Renal cortical epithelial cell (primary cell): ENCODE results near the gene RPS15. TPM values are rescaled to one million over a fixed set of nuclear protein-coding genes. Genes with fewer than 3 reads are reported as not detected.
"Not testable (repeated sequence)": the region's sequence is repeated elsewhere in the genome, so short reads cannot be mapped to it uniquely, and the experiment has no call there.

Experiments
- DNase-seq: peaks from one replicate; pipeline ENCODE4 v3.0.0-alpha.2; 2011; ENCODE audit warnings: low read depth
- total RNA-seq: library from RNA; depleted of rRNA; stranded (reverse); fragments of >200 nt; gene quantifications from 2 replicates; pipeline ENCODE4 v1.2.3, GENCODE V29; 2014

The RPS15 gene
- total RNA-seq, 1 donor from 2014 or later: 442 TPM

DNA sequence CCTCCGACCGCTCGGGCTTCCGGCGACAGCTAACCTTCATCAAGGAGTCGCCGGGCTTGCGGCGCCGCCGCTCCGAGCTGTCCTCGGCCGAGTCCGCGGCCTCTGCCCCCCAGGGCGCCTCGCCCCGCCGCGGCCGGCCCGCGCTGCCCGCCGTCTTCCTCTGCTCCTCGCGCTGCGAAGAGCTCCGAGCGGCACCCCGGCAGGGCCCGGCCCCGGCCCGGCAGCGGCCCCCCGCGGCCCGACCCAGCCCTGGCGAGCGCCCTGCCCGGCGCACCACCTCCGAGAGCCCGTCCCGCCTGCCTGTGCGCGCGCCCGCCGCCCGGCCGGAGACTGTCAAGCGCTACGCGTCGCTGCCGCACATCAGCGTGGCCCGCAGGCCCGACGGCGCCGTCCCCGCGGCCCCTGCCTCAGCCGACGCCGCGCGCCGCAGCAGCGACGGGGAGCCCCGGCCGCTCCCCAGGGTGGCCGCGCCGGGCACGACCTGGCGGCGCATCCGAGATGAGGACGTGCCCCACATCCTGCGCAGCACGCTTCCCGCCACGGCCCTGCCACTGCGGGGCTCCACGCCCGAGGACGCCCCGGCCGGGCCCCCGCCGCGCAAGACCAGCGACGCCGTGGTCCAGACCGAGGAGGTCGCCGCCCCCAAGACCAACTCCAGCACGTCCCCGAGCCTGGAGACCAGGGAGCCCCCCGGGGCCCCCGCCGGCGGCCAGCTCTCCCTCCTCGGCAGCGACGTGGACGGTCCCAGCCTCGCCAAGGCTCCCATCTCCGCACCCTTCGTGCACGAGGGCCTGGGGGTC lies 31.3 kb downstream of the RPS15 start:
- DNase-seq: no peak

DNA sequence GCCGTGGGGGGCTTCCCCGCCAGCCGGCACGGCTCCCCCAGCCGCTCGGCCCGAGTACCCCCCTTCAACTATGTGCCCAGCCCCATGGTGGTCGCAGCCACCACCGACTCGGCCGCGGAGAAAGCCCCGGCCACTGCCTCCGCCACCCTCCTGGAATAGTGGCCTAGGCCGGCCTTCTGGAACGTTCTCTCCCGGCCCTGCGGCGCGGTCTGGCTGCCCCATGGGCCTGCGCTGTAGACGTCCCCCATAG lies 31.8 kb downstream of the RPS15 start:
- no peak for DNase-seq

DNA sequence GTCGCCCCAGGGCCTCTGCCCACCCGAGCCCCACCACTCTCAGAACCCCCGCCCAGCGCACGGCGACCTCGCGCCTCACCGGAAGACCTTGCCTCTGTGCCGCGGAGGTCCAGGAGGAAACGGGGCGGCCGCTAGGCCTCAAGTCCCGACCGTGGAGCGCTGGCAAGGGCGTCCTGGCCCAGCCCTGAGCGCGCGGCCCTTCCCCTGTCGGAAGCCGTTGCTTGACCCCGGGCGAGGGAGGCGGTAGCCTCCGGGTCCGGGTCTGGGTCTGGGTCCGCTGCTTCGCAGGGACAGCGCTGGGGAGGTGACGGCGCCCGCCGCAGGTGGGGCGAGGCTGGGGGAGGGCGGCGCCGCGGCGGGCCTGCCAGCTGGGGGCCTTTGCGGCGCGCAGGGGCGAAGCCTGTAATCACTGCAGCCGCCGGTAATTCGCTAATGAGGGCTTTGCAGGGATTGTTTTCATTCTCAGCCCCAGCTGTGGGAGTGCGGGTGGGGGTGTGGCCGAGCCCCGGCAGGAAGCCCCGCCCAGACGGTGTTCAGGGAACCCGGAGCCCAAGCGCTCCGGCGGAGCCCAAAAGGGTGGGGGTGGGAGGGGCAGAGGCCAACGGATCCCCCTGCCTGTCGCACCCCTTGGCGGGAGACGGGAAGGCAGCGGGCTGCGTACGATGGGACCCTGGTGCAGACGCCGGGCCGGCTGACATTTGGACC lies 32.3 kb downstream of the RPS15 start:
- no peak for DNase-seq

DNA sequence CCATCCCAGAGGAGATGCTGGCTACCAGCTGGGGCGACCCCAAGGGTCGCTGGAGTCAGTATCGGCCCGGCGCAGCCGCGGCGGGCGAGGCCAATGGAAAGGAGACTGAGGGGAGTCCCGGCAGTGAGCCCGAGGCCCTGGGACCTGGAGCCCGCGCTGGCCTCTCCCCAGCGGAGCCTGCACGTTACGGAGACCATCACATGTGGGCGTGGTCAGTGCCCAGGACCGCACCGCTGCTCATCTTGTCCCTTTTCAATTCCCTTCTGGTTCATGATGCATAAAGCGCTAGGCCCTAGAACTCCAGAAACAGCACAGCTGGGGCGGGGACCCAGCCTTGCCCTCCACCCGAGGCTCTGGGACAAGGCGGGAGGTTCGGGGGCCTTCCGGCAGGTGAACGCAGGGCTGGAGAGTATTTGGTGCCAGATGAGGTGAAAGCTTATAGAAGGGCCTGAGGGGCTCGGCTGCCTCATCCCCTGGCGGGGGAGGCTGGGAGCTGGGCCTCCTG lies 32.9 kb downstream of the RPS15 start:
- no peak for DNase-seq

DNA sequence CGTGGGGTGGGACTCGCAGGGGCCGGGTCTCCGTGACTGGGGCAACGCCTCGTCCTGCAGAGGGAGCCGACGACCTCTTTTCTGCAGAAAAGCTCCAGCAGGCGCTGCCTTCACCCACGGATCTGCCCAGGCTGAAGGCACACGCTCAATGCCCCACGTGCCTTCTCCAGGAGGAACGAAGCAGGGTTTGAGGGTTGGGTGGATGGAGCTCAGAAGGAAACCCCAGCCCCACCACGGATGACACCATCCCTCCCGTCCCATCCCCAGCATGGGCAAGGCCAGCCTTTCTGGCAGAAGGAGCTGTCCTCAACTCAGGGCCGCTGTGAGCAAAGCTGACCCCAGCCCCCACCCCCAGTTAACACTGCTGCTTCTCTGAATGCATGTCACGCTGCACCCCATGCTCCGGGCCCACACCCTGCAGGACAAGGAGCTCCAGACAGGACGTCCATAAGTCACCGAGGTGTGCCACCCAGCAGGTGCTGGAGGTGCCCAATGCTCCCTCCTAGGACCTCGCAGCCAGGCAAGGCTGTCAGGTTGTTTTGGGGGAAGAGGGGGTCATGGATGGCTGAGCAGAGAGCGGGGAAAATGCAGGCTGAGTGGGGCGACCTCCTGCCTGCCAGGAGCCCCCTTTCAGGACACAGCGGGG lies 33.4 kb downstream of the RPS15 start:
- DNase-seq: no peak

DNA sequence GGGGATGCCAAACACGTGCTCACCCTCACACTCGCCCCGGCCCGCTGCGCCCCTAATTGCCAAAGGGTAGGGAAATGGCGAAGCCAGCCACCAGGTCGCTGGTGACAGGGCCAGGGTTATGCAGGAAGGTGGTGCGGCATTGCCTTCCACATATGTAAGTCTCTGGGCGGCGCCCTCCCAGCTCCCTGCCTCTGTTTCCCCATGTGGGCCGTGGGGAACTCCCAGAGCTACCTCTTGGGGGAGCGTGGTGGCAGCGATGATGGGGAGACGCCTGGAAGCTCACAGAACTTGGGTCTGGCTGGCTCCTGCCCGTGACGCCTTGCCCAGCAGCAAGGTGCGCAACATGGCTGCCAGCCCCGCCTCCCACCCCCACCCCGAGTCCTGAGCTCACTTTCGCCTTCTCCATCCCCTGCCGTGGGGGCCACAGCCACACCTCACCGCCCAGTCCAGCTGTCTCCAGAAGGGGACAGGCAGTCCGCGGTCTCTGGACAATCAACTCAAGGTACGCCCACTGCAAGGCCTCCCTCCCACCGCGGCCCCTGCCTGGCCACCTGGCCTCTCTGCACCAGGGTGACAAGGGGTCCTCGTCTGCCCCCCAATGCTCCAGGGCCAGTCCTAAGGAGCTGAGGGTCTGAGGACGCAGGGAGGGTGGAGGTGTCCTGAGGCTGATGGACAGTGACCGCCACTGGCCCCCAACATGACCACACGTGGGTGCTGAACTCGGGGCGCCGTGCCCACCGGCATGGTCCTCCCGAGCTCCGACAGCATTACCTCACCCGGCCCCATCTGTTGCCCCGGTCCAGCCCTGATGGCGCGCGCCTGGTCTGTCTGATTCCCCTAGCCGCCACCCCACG lies 34.3 kb downstream of the RPS15 start:
- DNase-seq: no peak

DNA sequence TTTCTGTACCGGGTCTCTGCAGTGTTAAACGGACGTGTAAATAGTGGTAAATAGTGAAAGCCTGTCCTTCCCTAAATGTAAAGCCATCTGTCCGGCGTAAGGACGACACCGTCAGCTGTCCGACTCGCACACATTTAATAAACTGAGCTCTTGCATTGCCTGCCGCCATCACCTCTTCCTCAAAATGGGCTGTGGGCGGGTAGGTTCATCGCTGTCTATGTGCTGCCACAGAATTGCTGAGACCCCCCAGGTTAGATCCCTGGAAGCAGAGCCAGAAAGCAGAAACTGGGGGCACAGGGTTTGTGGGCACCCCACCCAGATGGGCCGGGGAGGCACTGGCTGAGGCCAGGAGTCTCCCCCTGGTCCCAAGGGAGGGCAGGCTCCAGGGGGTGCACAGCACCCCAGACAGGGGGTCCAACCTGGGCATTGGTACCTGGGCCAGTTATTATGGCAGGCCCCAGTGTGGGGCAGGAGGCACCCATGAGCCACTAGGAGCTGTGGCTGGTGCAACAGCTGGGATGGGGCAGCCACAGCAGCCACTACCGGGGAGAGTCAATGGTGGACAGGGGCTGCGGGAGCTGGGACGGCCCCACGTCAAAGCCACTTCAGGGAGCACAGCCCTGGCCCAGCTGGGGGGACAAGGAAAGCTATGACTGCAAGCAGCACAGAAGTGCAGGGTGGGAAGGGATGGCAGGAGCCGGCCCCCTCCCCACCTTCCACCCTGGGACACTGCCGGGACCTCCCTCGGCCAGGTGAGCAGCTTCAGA lies 35.1 kb downstream of the RPS15 start:
- no peak for DNase-seq

DNA sequence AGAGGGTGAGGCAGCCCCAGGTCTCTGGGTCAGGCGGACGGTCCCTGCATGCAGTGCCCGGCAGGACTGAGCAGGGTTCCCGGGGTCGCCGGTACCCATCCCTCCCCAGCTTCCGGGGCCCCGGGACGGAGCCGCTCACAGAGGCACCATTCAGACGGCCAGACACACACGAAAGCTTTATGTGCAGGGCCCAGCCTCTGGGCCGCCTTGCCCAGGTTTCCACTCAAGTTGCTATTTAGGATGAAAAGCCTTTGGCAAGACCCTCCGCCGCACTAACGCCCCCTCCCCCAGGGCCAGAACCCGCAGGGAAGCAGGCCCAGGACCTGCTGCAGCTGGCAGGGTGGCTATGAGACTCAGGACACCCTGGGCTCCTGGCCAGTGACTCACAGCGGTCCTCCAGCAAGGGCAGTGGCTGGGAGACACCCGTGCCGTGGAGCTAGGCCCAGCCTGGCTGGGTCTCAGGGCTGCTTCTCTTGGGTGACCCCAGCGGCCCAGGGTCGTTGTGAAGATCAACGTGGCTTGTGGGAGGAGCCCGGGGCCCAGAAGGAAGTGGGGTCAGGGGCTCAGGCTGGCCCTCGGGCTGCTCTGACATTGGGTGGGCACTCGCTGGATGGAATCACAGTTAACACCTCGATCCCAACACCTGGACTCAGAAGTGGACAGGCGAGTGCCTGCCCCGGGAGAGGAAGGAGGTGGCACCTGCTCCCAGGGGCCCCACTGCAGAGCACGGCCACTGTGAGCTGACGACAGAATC lies 36.0 kb downstream of the RPS15 start:
- DNase-seq: no peak

DNA sequence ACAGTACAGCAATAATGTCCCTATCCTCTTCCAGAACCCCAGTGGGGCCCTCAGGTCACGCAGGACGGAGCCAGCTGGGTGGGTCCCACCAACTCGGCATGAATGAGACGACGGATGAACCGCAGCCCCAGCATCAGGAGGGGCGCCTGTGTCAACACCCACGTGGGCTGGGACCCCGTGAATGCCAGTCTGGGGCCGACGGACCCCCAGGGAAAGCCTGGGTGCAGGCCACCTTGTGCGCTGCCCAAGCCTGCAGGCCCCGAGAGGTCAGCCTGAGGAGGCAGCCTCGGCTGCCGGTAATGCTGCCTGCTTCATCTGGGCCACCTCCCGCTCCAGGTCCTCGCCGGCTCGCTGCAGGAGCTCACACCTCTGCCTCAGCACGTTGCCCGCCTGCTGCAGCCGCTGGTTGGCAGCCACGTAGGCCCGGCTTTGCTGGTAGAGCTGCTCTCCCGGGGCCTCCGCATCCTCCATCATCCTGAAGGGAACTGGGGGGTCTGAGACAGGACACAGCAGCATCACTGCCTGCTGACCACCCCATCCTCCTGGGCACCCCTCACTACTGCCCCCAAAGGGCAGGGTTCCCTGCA lies 36.7 kb downstream of the RPS15 start:
- DNase-seq: no peak

DNA sequence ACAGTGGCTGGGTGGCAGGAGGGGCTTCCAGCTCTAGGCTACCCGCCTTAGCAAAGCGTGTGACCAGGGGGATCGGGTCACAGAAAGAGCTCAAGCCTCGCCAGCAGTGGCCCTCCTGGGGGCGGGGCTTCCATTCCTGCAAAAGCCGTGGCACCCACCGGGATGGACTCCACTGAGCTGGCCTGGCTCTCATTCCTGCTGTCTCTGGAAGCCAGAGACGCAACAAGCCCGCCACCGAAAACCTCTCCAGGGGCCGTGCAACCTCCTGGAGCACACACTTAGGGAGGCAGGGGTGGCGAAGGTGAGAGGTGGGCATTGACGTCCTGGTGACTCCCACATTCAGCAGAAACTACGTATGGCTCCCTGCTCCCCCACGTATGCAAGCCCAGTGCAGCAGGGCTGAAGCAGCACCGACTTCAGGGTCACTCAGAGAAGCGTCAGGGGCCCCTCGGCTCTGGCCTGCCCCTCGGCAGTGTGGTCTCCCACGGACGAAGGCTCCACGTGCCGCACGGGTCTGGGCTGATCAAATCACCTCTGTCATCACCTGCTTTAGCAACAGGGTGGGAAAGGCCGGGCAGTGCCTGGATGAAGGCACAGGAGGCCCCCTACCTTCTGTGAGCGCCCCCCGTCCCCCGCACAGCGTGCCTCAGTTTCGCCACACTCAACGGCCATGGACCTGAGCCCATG lies 37.7 kb downstream of the RPS15 start:
- DNase-seq: no peak

DNA sequence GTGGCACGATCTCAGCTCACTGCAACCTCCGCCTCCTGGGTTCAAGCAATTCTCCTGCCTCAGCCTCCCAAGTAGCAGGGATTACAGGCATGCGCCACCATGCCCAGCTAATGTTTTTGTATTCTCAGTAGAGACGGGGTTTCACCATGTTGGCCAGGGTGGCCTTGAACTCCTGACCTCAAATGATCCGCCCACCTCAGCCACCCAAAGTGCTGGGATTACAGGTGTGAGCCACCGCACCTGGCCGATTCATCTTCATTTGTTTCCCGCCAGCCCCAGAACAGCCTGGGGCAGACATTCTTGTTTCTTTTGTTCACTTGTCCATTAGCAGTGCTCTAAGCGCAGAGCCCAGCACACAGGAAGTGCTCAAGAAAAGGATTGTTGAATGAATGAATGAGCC lies 38.9 kb downstream of the RPS15 start:
- not testable (repeated sequence) for DNase-seq

DNA sequence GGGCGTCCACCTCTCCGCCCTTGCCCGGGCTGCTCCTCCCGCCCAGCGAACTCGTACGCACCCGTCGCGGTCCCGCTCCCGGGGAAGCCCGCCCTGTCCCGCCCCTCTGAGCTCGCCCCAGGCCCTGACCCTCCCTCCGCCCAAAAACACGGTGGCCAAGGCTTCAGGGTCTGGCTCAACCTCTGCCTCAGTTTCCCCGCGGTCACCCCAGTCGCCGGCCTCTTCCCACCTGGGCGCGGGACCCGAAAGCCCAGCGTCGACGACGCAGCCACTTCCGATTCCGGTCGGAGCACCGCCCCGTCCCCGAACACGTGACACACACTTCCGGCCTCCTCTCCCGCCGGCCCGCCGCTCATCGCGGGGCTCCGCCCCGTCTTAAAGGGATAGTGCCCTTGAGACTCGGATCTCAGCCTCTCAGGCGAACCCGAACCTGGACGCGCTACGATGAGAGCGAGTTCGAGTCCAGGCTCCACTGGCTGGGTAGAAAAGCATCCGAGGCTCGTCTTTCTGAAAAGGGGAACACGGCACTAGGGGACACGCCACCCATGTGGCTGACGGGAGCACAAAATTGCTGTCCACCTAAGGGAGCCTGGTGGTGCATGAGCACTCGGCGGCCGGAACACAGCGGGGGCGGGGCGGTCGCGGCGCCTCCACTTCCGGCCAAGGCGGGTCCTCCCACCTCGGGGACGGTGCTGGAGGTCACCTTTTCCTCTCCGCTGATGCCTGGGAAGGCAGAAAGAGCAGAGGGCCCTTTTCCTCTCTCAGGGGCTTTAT lies 40.9 kb downstream of the RPS15 start, which contains the start of gene C19orf25:
C19orf25 (minus strand) TSS at position 282 of the 774 bp plus-strand sequence. CDS start 312 bp downstream, outside the sequence.
- DNase-seq: peak; percentile 82

DNA sequence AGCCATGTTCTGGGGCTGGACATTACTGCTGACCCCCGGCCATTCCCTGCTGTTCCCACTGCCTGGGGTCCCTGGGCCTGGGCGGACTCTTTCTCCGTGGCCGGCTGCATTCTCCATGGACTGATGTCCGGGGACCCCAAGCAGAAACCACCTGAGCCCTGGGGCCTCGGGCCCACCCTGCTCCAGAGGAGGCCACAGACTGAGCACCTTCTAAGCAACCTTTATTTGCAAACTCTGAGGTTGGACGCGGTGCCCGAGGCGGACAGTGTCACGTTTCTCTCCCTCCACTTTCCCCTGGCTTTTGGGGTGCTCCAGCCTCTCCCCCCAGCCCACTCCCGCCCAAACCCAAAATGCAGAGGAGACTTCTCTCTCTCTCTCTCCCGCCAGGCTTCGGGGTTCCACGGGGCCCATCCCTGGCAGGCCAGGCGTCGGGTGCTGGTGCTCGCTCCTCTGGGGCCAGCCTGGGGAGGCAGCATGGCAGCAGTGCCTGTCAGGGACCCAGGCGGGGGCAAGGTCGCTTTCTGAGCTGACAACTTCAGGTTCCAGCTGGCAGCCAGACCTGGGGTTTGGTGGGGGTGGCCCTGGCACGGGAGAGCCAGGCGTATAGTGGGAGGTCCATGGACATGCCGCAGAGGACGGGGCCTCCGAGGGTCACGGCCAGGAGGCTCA lies 43.2 kb downstream of the RPS15 start:
- DNase-seq: no peak

DNA sequence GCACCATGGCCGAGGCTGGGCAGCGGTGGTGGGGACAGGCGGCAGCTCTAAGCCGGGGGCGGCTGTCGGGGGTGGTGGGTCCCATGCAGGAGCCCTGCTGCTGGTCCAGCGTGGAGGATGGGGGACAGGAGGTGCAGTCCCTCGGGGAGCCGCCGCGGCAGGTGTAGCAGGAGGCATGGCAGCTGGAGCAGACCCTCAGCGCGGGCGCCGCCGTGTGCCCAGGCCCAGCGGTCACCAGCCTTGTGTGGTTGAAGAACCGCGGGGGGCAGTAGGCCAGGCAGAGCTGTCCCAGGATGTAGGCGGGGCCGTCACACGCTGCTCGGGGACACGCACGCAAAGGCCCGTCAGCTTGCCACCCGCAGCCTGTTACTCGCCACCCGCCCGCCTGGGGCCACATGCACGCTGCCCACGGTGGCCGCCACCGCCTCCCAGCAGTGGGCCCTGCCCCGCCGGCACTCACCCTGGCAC lies 43.7 kb downstream of the RPS15 start:
- no peak for DNase-seq

DNA sequence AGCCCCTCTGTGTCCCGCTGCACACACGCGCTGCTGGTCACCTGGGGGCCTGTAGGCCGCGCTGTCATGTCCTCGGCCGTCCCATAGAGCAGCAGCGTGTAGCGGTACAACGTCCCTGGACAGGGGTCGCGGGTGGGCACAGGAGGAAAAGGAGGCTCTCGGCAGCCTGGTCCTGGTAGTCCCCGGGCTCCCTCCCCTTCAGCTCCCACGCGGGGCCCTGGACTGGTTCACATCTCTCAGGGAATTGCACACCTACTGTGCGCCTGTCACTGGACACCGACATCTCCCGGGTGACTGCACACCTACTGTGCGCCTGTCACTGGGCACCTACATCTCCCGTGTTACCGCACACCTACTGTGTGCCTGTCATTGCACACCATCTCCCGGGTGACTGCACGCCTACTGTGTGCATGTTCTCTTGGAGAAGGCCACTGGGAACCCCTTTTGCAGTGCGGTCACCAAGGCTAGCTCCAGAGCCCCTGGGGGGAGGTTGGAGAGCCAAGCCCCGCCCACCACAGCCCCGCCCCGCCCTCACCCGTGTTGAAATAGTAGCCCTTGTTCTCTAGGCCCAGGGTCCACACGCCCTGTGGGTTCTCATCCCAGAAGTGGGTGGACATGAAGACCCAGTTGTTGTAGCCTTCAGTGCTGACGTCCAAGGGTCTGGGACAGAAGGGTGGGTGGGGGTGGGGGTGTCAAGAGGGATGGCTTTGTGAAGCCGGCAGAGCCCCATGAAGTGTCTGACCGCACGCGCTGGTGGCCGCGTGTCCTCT lies 44.4 kb downstream of the RPS15 start:
- DNase-seq: no peak

DNA sequence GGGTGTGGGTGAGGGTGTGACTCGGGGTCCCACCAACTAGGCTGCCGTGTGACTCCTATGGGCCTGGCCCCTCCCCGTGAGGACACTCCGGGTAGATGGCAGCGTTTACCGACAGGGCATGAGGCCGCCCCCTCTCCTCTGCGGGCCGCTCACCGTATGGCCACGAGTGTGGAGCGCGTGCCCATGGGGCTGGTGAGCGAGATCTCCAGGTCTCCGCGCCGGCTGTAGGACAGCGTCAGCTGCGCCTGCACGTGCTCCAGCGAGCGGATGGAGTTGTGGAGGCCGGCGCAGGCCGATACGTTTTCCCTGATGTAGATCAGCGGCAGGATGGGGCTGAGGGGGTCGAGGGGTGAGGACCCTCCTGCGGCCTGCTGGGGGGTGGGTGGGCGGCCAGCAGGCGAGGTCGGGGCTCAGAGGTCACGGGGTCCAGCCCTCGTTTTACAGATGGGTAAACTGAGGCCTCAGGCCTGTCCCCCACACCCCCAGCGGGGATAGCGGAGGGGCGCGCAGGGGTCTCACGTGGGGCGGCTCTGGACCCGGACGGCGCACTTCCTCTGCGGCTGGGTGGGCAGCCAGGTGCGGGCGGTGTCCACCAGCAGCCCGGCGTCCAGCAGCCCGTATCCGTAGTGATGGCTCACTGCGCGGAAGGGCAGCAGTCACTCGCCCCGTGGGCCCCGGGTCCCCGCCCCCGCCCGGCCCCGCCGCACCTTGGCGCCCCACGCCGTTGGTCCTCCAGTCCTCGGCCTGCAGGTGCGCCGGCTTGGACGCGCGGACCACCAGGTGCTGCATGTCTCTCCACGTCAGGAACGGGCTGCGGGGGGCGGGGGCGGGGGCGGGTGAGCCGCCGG lies 45.2 kb downstream of the RPS15 start:
- DNase-seq: no peak
